ENCODE data around the gene VWA2. TPM values are rescaled to one million over a fixed set of nuclear protein-coding genes. Genes with fewer than 3 reads are reported as not detected.

Gene VWA2
- total RNA-seq, 1 donor from 2014 or later, result 15.5 TPM

GRCh38 chr10:114206902-114207301 is 32.2 kb upstream of the VWA2 start:
- Histone ChIP-seq H3K27ac (no peak overlapping the region), H3K27me3 (no peaks in the 10 kb centered on the region), H3K4me1 (no peaks in the 10 kb centered on the region), H3K9me3 (no peaks in the 10 kb centered on the region), H3K4me3 (no peak overlapping the region), H3K36me3 (no peaks in the 10 kb centered on the region)
- TF ChIP-seq CTCF (IDR thresholded peaks at IDR 0.05), result no peak
- intact Hi-C loops (cut with DNase I), result no loop called here
- DNase-seq (no peak), ATAC-seq (no peak)

GRCh38 chr10:114207349-114207748 is 31.7 kb upstream of the VWA2 start:
- Histone ChIP-seq H3K36me3 (no peaks in the 10 kb centered on the region), H3K27me3 (no peaks in the 10 kb centered on the region), H3K4me3 (no peak overlapping the region), H3K27ac (no peak overlapping the region), H3K4me1 (no peaks in the 10 kb centered on the region), H3K9me3 (no peaks in the 10 kb centered on the region)
- no peak for ATAC-seq
- intact Hi-C loops (cut with DNase I), result no loop called here
- TF ChIP-seq CTCF (IDR thresholded peaks at IDR 0.05), result no peak
- no peak for DNase-seq

- Histone ChIP-seq H3K4me1 (no peaks in the 10 kb centered on the region), H3K9me3 (no peaks in the 10 kb centered on the region), H3K27me3 (no peaks in the 10 kb centered on the region), H3K4me3 (no peak overlapping the region), H3K36me3 (no peaks in the 10 kb centered on the region), H3K27ac (no peak overlapping the region)
- ATAC-seq (peak; percentile 22), DNase-seq (no peak)
- TF ChIP-seq CTCF (IDR thresholded peaks at IDR 0.05), result no peak
- intact Hi-C loops (cut with DNase I), result no loop called here
These were observed 30.7 kb upstream of the VWA2 start for GRCh38 chr10:114208351-114208750.

- no peak for DNase-seq
- no peaks in the 10 kb centered on the region for H3K27me3 ChIP-seq
- H3K27ac ChIP-seq, result no peak overlapping the region
- H3K4me3 ChIP-seq, result no peak overlapping the region
- no peak for TF ChIP-seq CTCF (IDR thresholded peaks at IDR 0.05)
- no peaks in the 10 kb centered on the region for H3K4me1 ChIP-seq
- H3K9me3 ChIP-seq, result no peaks in the 10 kb centered on the region
- intact Hi-C loops (cut with DNase I), result no loop called here
- ATAC-seq, result no peak
- H3K36me3 ChIP-seq, result no peaks in the 10 kb centered on the region
These were observed 26.9 kb upstream of the VWA2 start for GRCh38 chr10:114212153-114212552.

- no peaks in the 10 kb centered on the region for H3K36me3 ChIP-seq
- H3K4me1 ChIP-seq, result no peaks in the 10 kb centered on the region
- no peak overlapping the region for H3K4me3 ChIP-seq
- TF ChIP-seq CTCF (IDR thresholded peaks at IDR 0.05), result no peak
- no peak overlapping the region for H3K27ac ChIP-seq
- no peaks in the 10 kb centered on the region for H3K9me3 ChIP-seq
- no peaks in the 10 kb centered on the region for H3K27me3 ChIP-seq
- ATAC-seq (no peak), DNase-seq (no peak)
- intact Hi-C loops (cut with DNase I), result no loop called here
These were observed 24.0 kb upstream of the VWA2 start for GRCh38 chr10:114215033-114215432.

- no peak for ATAC-seq
- intact Hi-C loops (cut with DNase I), result no loop called here
- no peaks in the 10 kb centered on the region for H3K36me3 ChIP-seq
- no peaks in the 10 kb centered on the region for H3K4me1 ChIP-seq
- no peak for TF ChIP-seq CTCF (IDR thresholded peaks at IDR 0.05)
- no peaks in the 10 kb centered on the region for H3K27me3 ChIP-seq
- no peak overlapping the region for H3K4me3 ChIP-seq
- DNase-seq, result no peak
- no peak overlapping the region for H3K27ac ChIP-seq
- H3K9me3 ChIP-seq, result no peaks in the 10 kb centered on the region
These were observed 18.8 kb upstream of the VWA2 start for GRCh38 chr10:114220281-114220680.
